ENCODE data around the gene RPGRIP1L.

RPGRIP1L gene

DNA sequence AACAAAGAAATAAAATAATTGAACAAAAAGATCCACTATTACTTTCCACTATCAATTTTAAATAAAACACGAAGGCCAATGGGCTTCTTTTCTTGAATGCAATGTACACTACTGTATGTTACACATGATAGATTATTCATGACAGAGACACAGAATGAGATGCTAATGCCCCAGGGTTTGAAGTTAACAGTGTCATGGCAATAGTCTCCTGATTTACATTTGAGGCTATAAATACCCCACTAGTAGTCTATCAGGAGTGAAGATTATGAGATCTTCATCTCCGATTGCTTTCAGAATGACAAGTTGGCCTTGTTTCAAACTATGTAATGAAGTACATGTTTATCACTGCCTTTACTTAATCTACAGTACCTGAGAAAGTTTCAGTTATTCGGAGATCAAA lies 84.4 kb downstream of the RPGRIP1L start:
- Histone ChIP-seq H3K9me3 (ENCODE audit: insufficient read depth, low read depth, low read length) (no peaks in the 10 kb centered on the region), H3K27me3 (ENCODE audit: insufficient read depth, low read length) (no peaks in the 10 kb centered on the region), H3K9ac (ENCODE audit: low read depth, low read length) (no peak overlapping the region), H3K4me3 (ENCODE audit: low read length) (no peak overlapping the region), H3K36me3 (ENCODE audit: insufficient read depth, low read depth, low read length) (no peaks in the 10 kb centered on the region), H3K4me1 (ENCODE audit: insufficient read depth, low read length) (no peaks in the 10 kb centered on the region), H3K27ac (ENCODE audit: low read length) (no peak overlapping the region)

DNA sequence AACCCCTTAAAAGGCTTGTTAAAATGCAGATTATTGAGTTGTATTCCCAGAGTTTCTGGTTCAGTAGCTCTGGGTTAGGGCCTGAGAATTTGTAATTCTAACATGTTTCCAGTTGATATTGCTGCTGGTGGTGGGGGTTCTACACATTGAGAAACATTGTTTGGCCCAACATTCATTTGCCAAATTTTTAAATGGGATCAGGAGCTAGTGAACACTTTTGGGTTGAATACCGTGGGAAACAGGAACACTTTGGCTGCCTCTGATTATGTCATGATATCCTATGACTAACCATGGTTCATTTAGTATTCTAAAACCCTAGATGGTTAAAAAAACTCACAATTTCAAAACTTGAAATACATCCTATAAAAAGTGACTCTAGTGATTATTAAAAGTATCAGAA lies 89.3 kb downstream of the RPGRIP1L start:
- Histone ChIP-seq H3K4me1 (ENCODE audit: insufficient read depth, low read length) (no peaks in the 10 kb centered on the region), H3K4me3 (ENCODE audit: low read length) (no peak overlapping the region), H3K9ac (ENCODE audit: low read depth, low read length) (no peak overlapping the region), H3K9me3 (ENCODE audit: insufficient read depth, low read depth, low read length) (no peaks in the 10 kb centered on the region), H3K27me3 (ENCODE audit: insufficient read depth, low read length) (no peaks in the 10 kb centered on the region), H3K27ac (ENCODE audit: low read length) (no peak overlapping the region), H3K36me3 (ENCODE audit: insufficient read depth, low read depth, low read length) (no peaks in the 10 kb centered on the region)

DNA sequence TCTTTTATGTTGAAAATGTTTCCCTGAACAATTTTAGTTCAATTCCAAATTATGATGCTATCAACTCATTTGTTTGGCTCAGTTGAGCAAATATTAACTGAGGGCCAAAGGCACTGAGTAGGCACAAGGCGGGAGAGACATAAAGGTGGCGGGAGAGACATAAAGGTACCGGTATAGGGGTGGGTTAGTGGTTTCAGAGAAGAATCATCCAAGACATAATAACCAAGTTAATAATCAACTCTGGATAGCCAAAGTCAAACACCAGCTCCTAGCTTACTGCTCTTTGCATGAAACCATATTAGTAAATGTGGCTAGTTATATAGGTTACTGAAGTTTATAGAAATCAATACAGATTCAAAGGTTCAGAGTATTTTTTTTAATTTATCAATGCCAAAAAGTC lies 91.7 kb downstream of the RPGRIP1L start:
- Histone ChIP-seq H3K9ac (ENCODE audit: low read depth, low read length) (no peak overlapping the region), H3K4me1 (ENCODE audit: insufficient read depth, low read length) (no peaks in the 10 kb centered on the region), H3K9me3 (ENCODE audit: insufficient read depth, low read depth, low read length) (no peaks in the 10 kb centered on the region), H3K4me3 (ENCODE audit: low read length) (no peak overlapping the region), H3K36me3 (ENCODE audit: insufficient read depth, low read depth, low read length) (no peaks in the 10 kb centered on the region), H3K27ac (ENCODE audit: low read length) (no peak overlapping the region), H3K27me3 (ENCODE audit: insufficient read depth, low read length) (no peaks in the 10 kb centered on the region)

GRCh38 chr16:53611179-53611696 lies 92.4 kb downstream of the RPGRIP1L start:
- Histone ChIP-seq H3K27me3 (ENCODE audit: insufficient read depth, low read length) (no peaks in the 10 kb centered on the region), H3K4me1 (ENCODE audit: insufficient read depth, low read length) (no peaks in the 10 kb centered on the region), H3K4me3 (ENCODE audit: low read length) (no peak overlapping the region), H3K27ac (ENCODE audit: low read length) (no peak overlapping the region), H3K9ac (ENCODE audit: low read depth, low read length) (no peak overlapping the region), H3K36me3 (ENCODE audit: insufficient read depth, low read depth, low read length) (no peaks in the 10 kb centered on the region), H3K9me3 (ENCODE audit: insufficient read depth, low read depth, low read length) (no peaks in the 10 kb centered on the region)

DNA sequence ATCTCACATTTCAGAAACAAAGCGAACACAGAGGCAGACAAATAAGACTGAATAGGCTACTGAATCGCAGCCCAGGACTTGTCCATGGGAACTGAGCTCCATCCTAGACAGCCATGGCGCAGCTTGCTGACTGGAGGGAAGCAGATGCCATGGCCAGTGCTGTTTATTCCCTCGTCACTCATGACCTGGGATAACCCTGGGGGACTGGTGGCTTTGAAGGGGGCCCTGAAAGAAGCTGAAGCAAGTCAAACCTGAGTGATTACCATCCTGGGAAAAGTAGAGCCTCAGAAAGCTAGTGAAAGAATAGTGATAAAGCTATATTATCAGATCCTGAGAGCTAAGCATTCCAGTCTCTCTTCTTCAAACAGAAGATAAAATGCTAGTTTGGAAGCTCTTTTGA lies 94.1 kb downstream of the RPGRIP1L start:
- H3K9me3 ChIP-seq (ENCODE audit: insufficient read depth, low read depth, low read length): no peaks in the 10 kb centered on the region
- no peaks in the 10 kb centered on the region for H3K27me3 ChIP-seq (ENCODE audit: insufficient read depth, low read length)
- H3K36me3 ChIP-seq (ENCODE audit: insufficient read depth, low read depth, low read length): no peaks in the 10 kb centered on the region
- H3K9ac ChIP-seq (ENCODE audit: low read depth, low read length): no peak overlapping the region
- no peak overlapping the region for H3K4me3 ChIP-seq (ENCODE audit: low read length)
- no peak overlapping the region for H3K27ac ChIP-seq (ENCODE audit: low read length)
- no peaks in the 10 kb centered on the region for H3K4me1 ChIP-seq (ENCODE audit: insufficient read depth, low read length)

DNA sequence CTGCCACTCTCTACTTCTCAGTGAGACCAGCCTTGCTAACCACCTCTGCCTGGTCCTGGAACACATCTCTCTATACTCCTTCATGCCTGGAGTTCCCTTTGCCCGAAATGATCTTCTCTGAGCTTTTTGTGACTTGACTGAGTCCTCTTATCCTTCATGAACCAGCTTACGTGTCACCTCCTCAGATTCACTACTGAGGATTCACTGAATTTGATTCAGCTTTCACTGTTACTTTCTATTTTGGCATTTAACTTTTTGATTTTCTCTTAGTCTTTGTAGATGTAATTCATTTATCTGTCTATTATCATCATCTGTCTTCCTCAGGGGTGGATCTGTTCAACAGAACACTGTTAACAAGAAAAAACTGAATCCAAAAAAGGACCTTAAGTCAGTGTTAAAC lies 95.6 kb downstream of the RPGRIP1L start:
- no peak overlapping the region for H3K27ac ChIP-seq (ENCODE audit: low read length)
- no peaks in the 10 kb centered on the region for H3K36me3 ChIP-seq (ENCODE audit: insufficient read depth, low read depth, low read length)
- H3K4me1 ChIP-seq (ENCODE audit: insufficient read depth, low read length): no peaks in the 10 kb centered on the region
- H3K9ac ChIP-seq (ENCODE audit: low read depth, low read length): no peak overlapping the region
- H3K27me3 ChIP-seq (ENCODE audit: insufficient read depth, low read length): no peaks in the 10 kb centered on the region
- no peaks in the 10 kb centered on the region for H3K9me3 ChIP-seq (ENCODE audit: insufficient read depth, low read depth, low read length)
- no peak overlapping the region for H3K4me3 ChIP-seq (ENCODE audit: low read length)

DNA sequence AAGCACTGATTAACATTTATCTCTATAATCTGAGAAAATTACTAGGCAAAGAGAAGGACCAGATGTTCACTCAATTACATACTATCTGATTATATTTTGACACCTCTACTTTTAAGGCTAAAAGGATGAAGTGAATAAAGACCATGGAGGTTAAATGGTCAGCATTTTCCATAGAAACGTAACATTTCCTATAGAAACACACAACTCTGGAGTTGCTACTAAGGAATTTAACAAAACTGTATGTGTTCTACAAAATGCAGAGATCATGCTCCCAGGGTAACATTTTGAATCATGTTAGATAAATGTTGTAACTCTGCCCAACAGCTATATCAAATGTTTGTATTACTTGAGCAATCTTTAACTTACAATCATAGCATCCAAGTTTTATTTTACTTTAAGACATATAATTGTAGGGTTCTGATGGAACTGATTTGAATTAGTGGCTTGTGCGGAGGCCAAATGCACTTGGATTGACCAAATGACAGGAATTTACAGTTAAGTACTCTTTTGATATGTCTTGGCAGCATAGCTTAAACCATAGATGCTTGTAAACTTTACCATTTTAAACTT lies 97.7 kb downstream of the RPGRIP1L start:
- Histone ChIP-seq H3K9me3 (ENCODE audit: insufficient read depth, low read depth, low read length) (no peaks in the 10 kb centered on the region), H3K36me3 (ENCODE audit: insufficient read depth, low read depth, low read length) (no peaks in the 10 kb centered on the region), H3K4me3 (ENCODE audit: low read length) (no peak overlapping the region), H3K9ac (ENCODE audit: low read depth, low read length) (no peak overlapping the region), H3K4me1 (ENCODE audit: insufficient read depth, low read length) (no peaks in the 10 kb centered on the region), H3K27ac (ENCODE audit: low read length) (no peak overlapping the region), H3K27me3 (ENCODE audit: insufficient read depth, low read length) (no peaks in the 10 kb centered on the region)

DNA sequence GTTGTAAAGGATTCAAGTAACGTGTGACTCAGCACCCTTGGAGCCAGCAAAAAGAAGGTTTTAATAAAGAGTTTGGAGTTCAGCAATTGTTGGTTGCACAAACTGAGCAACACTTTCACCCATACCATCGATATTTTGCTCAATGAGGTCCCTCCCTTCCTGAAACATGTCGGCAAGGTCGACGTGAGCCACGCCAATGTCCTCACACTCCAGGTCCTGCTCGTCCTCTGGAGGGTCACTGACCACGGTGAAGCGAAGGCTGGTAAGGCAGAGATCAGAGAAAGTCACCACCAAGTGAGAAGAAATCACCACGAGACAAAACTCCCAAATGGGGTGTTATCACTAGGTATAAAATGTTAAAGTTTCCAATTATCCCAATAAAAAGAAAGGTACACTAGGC lies 98.3 kb downstream of the RPGRIP1L start:
- Histone ChIP-seq H3K4me1 (ENCODE audit: insufficient read depth, low read length) (no peaks in the 10 kb centered on the region), H3K36me3 (ENCODE audit: insufficient read depth, low read depth, low read length) (no peaks in the 10 kb centered on the region), H3K9ac (ENCODE audit: low read depth, low read length) (no peak overlapping the region), H3K4me3 (ENCODE audit: low read length) (no peak overlapping the region), H3K27ac (ENCODE audit: low read length) (no peak overlapping the region), H3K9me3 (ENCODE audit: insufficient read depth, low read depth, low read length) (no peaks in the 10 kb centered on the region), H3K27me3 (ENCODE audit: insufficient read depth, low read length) (no peaks in the 10 kb centered on the region)

DNA sequence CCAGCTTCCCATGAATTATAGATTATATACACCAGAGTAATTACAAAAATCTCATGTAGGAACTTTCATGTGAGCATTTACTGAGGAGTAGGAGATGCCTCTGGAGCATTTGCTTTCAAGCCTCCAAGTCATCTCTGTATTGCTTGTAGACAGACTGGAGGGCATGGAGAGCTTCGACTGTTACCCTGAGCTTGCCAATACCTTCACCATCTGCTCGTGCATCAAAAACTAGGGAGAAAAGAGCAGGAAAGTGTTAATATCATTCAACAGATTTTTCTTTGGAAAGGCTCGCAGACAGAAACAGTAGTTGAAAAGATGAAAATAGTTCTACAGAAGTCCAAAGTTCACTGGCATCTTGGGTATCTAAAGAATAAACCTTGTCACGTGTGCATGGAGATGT lies 101.7 kb downstream of the RPGRIP1L start:
- no peaks in the 10 kb centered on the region for H3K4me1 ChIP-seq (ENCODE audit: insufficient read depth, low read length)
- H3K9me3 ChIP-seq (ENCODE audit: insufficient read depth, low read depth, low read length): no peaks in the 10 kb centered on the region
- H3K27ac ChIP-seq (ENCODE audit: low read length): no peak overlapping the region
- H3K27me3 ChIP-seq (ENCODE audit: insufficient read depth, low read length): no peaks in the 10 kb centered on the region
- H3K9ac ChIP-seq (ENCODE audit: low read depth, low read length): no peak overlapping the region
- no peak overlapping the region for H3K4me3 ChIP-seq (ENCODE audit: low read length)
- H3K36me3 ChIP-seq (ENCODE audit: insufficient read depth, low read depth, low read length): no peaks in the 10 kb centered on the region

GRCh38 chr16:53600616-53601015 lies 103.0 kb downstream of the RPGRIP1L start:
- Histone ChIP-seq H3K27ac (ENCODE audit: low read length) (no peak overlapping the region), H3K27me3 (ENCODE audit: insufficient read depth, low read length) (no peaks in the 10 kb centered on the region), H3K4me3 (ENCODE audit: low read length) (no peak overlapping the region), H3K4me1 (ENCODE audit: insufficient read depth, low read length) (no peaks in the 10 kb centered on the region), H3K36me3 (ENCODE audit: insufficient read depth, low read depth, low read length) (no peaks in the 10 kb centered on the region), H3K9me3 (ENCODE audit: insufficient read depth, low read depth, low read length) (no peaks in the 10 kb centered on the region), H3K9ac (ENCODE audit: low read depth, low read length) (no peak overlapping the region)

GRCh38 chr16:53600126-53600525 lies 103.5 kb downstream of the RPGRIP1L start:
- Histone ChIP-seq H3K27ac (ENCODE audit: low read length) (no peak overlapping the region), H3K27me3 (ENCODE audit: insufficient read depth, low read length) (no peaks in the 10 kb centered on the region)

GRCh38 chr16:53599548-53599947 lies 104.1 kb downstream of the RPGRIP1L start:
- Histone ChIP-seq H3K9ac (ENCODE audit: low read depth, low read length) (no peak overlapping the region), H3K4me1 (ENCODE audit: insufficient read depth, low read length) (no peaks in the 10 kb centered on the region), H3K27ac (ENCODE audit: low read length) (no peak overlapping the region), H3K27me3 (ENCODE audit: insufficient read depth, low read length) (no peaks in the 10 kb centered on the region), H3K36me3 (ENCODE audit: insufficient read depth, low read depth, low read length) (no peaks in the 10 kb centered on the region), H3K9me3 (ENCODE audit: insufficient read depth, low read depth, low read length) (no peaks in the 10 kb centered on the region), H3K4me3 (ENCODE audit: low read length) (no peak overlapping the region)

More at GRCh38 chr16:53600126-53600525, 103.5 kb downstream of the RPGRIP1L start:
- Histone ChIP-seq H3K36me3 (ENCODE audit: insufficient read depth, low read depth, low read length) (no peaks in the 10 kb centered on the region), H3K4me3 (ENCODE audit: low read length) (no peak overlapping the region), H3K9me3 (ENCODE audit: insufficient read depth, low read depth, low read length) (no peaks in the 10 kb centered on the region), H3K9ac (ENCODE audit: low read depth, low read length) (no peak overlapping the region), H3K4me1 (ENCODE audit: insufficient read depth, low read length) (no peaks in the 10 kb centered on the region)
